Activated CD8-positive, alpha-beta memory T cell treated with anti-CD3 and anti-CD28 coated beads, Interleukin-2, amount 50 U/mL, for 1 hour (primary cell): ENCODE results near the gene PRRT2.
"Not testable (repeated sequence)": the region's sequence is repeated elsewhere in the genome, so short reads cannot be mapped to it uniquely, and the experiment has no call there.

Experiments
- DNase-seq: peaks from one replicate; pipeline ENCODE4 v3.0.0-alpha.2; 2020; ENCODE audit errors: extremely low read depth

Gene PRRT2

GRCh38 chr16:29811896-29812665 is at the start of gene PRRT2:
TSS of gene PRRT2 (plus strand) at chr16:29812193. CDS start at chr16:29813055, 862 bp downstream.
- DNase-seq, result no peak

DNA sequence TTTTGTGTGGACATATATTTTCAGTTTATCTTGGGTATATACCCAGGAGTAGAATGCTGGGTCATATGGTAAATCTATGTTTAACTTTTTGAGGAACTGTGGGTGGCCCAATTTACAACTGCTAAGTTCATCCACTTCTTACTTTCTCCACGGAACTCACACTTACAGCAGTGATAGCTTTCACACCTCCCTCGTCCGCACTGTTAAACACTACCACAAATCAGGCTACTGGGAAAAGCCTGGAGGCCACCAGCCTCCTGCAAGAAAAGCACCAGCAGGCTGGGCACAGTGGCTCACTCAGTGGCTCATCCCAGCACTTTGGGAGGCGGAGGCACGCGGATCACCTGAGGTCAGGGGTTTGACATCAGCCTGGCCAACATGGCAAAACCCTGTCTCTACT is 48.7 kb upstream of the PRRT2 start:
- DNase-seq, result no peak

- DNase-seq, result no peak
Measured at GRCh38 chr16:29765167-29766032, 46.6 kb upstream of the PRRT2 start.

DNA sequence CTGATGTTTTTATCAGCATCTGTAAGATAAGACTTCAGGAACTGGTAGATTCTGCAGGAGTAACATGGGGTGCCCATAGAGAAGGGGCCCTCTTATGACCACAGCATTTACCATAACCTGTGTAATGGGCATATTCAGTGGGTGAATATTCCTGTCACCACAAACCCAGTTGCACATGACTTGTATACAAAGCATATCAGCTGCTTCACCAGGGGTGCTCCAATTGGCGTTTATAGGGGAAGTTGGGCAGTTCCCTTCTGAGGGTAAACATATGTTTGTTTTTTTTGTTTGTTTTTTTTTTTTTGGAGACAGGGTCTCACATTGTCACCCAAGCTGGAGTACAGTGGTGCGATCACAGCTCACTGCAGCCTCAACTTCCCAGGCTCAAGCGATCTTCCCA is 45.4 kb upstream of the PRRT2 start:
- DNase-seq, result no peak

DNA sequence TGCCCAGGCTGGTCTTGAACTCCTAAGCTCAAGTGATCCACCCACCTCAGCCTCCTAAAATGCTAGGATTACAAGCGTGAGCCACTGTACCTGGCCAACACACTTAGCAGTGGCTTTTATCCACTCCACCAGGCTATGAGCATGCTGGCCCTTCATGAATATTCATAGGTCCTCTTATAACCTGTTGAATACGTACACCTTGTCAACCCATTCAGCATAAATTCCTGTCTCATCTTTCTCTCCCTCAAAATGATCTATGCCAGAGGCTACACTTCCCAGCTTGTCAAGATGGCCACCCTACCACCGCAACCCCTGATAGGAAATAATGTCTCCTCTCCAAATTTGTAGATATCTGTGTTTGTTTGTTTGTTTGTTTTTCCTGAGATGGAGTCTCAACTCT is 44.9 kb upstream of the PRRT2 start:
- no peak for DNase-seq

DNA sequence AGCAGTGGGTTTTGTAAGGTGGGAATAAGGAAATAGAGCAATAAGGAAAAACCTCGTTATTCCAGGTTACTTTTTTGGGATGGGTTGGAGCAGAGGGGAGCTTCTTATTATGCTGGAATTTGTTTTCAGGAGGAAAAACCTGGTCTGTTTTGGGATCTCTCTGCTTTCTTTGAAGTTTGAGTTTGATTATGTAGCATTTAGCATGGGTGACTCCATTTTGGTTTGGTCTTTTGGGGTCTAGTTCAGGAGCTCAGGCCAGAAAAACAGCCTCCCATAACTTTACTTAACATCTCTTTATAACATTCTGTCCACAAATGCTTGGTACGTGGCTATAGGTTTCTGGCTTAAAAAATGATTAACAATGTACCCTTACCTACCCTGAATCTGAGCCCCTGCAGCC is 42.5 kb upstream of the PRRT2 start:
- DNase-seq, result no peak

DNA sequence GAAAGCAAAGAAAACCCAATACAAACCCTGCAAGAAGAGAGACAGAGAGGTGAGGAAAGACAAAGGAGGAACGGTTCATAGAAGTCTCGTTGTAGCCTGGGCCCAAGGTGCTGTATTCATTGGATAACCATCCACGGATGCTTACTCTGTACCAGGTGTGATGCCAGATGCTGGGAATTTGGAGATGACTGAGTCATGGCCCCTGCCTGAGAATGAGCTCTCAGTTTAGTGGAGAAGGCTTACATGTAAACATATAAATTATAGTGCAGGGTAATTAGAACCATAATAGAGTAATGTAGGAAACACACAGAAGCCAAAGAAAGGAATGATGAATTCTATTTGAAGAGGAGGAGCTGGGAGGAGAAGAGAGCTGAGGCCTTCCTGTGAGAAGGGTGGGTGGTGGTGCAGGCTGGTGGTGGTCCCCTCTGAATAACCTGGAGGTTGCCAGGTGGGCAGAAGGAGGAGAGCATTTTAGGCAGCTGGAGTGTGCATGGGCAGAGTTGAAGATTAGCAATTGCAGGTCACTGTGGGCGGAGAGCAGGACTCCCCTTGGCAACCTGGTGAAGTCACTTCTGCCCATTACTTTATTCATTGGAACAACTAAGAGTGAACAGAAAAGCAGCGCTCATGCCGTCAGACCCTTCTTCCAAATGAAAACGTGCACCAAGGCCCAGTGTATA is 41.6 kb upstream of the PRRT2 start:
- no peak for DNase-seq

DNA sequence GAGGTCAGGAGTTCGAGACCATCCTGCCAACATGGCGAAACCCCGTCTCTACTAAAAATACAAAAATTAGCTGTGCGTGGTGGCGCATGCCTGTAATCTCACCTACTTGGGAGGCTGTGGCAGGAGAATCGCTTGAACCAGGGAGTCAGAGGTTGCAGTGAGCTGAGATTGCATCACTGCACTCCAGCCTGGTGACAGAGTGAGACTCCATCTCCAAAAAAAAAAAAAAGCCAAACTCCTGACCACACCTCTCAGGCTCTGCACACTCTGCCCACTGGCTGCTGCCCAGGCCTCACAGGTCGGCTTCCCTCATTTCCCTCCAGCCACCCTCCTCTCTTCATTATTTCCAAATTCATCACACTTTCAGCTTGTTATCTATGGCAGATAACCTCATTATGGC is 39.7 kb upstream of the PRRT2 start:
- not testable (repeated sequence) for DNase-seq

DNA sequence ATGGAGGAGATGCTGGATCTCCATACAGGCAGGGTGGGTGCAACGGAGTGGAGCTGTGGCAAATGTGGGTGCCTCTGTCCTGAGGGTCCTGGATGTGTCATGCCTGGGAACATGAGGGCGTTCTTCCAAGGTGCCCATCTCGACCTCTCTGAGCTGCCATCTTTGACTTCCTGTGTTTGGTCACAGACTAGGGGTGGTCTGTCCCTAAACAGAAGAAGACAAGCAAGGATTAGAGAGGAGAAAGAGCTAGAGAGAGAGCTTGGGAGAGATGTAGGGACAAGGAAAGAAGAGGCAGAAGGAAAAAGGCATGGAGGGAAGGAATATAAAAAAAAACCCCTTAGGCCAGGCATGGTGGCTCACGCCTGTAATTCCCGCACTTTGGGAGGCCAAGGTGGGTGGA is 37.3 kb upstream of the PRRT2 start:
- DNase-seq, result no peak

GRCh38 chr16:29775742-29776408 is 36.1 kb upstream of the PRRT2 start:
- DNase-seq, result no peak

- DNase-seq, result no peak
Measured at GRCh38 chr16:29777576-29778350, 34.2 kb upstream of the PRRT2 start, which contains the start of gene ZG16. TSS of gene ZG16 (plus strand) at chr16:29778256. CDS start at chr16:29779267, 1,011 bp downstream.

DNA sequence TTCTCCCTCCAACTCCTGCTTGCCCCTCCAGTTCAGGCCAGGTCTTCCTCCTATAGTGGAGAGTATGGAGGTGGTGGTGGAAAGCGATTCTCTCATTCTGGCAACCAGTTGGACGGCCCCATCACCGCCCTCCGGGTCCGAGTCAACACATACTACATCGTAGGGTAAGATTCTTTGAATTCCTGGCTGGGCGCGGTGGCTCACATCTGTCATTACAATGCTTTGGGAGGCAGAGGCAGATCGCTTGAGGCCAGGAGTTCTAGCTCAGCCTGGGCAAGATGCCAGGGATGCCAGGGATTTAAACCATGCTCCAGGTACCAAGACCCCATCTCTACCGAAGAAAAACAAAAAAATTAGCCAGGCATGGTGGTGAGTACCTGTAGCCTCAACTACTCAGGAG is 32.5 kb upstream of the PRRT2 start:
- DNase-seq, result no peak

- DNase-seq, result not testable (repeated sequence)
Measured at GRCh38 chr16:29783094-29783953, 28.7 kb upstream of the PRRT2 start.

- DNase-seq, result no peak
Measured at GRCh38 chr16:29784157-29784556, 27.8 kb upstream of the PRRT2 start.

DNA sequence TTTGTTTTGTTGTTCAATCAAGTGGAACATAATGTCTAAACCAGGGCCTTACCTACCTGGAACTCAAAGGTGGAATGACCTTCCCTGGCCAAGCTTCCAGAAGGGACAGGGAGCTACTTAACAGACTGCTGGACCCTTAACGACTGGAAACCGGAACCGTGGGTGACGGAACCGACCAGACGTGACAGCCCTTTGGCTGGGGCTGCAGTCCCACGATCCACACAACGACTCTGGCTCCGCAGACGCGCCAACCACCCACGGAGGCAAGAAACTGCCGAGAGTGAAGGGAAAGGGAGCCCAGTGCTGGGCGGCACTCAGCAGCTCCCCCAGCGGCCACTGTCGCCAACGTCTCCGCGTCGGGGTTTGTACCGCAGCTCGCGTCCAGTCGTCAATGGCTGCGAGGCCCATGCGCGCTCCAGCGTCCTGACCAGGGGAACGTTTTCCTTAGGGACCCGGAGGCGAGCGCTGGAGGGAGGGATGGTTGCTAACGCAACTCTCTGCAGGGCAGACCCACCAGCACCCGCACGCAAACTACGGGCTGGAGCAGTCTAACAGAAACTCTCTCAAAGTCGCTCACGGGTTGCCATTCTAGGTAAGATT is 27.0 kb upstream of the PRRT2 start:
- DNase-seq, result peak; percentile 43

DNA sequence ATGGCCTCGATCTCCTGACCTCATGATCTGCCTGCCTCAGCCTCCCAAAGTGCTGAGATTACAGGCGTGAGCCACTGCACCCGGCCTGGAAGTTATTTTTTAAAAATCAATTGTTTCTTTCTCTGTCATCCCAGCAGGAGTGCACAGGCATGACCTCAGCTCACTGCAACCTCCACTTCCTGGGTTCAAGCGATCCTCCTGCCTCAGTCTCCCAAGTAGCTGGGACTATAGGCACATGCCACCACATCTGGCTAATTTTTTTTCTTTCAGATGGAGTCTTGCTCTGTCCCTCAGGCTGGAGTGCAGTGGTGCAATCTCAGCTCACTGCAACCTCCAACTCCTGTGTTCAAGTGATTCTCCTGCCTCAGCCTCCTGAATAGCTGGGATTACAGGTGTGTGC is 24.8 kb upstream of the PRRT2 start:
- not testable (repeated sequence) for DNase-seq

- no peak for DNase-seq
Measured at GRCh38 chr16:29789775-29790182, 22.2 kb upstream of the PRRT2 start.

DNA sequence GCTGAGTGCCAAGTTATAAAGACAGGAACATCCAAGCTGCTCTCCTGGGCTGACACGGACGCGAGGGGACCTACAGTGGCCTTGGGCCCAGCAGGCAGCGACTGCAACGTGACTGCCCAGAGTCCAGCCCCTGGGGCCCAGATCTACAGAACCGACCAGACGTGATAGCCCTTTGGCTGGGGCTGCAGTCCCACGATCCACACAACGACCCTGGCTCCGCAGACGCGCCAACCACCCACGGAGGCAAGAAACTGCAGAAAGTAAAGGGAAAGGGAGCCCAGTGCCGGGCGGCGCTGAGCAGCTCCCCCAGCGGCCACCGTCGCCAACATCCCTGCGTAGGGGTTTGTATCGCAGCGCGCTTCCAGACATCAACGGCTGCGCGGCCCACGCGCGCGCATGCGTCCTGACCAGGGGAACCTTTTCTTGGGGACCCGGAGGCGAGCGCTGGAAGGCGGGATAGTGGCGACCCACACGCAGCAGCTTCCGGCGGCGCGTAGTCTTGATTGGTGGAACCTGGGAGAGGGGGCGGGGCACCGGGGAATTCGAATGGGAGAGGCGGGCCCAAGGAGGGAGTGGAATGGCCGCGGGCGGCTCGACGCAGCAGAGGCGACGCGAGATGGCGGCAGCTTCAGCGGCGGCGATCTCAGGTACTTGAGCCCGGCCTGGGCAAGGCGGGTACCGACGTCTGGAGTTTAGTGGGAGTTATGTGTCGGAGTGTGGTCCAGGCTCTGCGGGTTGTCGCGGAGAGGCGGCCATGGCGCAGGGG is 21.6 kb upstream of the PRRT2 start, which contains the start of gene KIF22:
Gene KIF22, plus strand, starts transcription at position 569 of the 766 bp plus-strand sequence. Its CDS starts 9 bp downstream, at position 578.
- DNase-seq, result peak; percentile 99
